Liver (tissue), 9 donors: ENCODE measurements around the gene FUS. TPM values are rescaled to one million over a fixed set of nuclear protein-coding genes. Genes with fewer than 3 reads are reported as not detected.

Source experiments
- DNase-seq: peaks from one replicate; pipeline ENCODE4 v3.0.0-alpha.2; 2017; ENCODE audit warnings: low spot score
- H3K27ac ChIP-seq, 2 donors: one replicate each; pipeline ENCODE4 v1.7.0; 2013; ENCODE audit warnings: inconsistent platforms in 2 of 2, low read length in 2 of 2, control low read depth in 1 of 2, low read depth in 1 of 2, mild to moderate bottlenecking in 1 of 2
- H3K27me3 ChIP-seq, 4 donors: one replicate each; pipeline versions ENCODE4 v1.6.1 to v1.7.0; 2013; ENCODE audit warnings: low read length in 3 of 4, inconsistent platforms in 1 of 4, mild to moderate bottlenecking in 1 of 4, moderate library complexity in 1 of 4; ENCODE audit not compliant: control insufficient read depth in 4 of 4, insufficient read depth in 4 of 4
- H3K36me3 ChIP-seq, 4 donors: one replicate each; pipeline versions ENCODE4 v1.6.1 to v1.7.0; 2013; ENCODE audit warnings: low read length in 3 of 4, mild to moderate bottlenecking in 3 of 4, low read depth in 1 of 4, moderate library complexity in 1 of 4; ENCODE audit not compliant: control insufficient read depth in 4 of 4, insufficient read depth in 3 of 4
- H3K4me1 ChIP-seq, 4 donors: one replicate each; pipeline versions ENCODE4 v1.6.1 to v1.7.0; 2013; ENCODE audit warnings: low read length in 3 of 4, mild to moderate bottlenecking in 3 of 4, moderate library complexity in 1 of 4; ENCODE audit not compliant: control insufficient read depth in 4 of 4, insufficient read depth in 4 of 4
- H3K4me3 ChIP-seq, 3 donors: one replicate each; pipeline versions ENCODE4 v1.6.1 to v1.7.0; 2013; ENCODE audit warnings: low read length in 3 of 3, control low read depth in 1 of 3, low read depth in 1 of 3, mild to moderate bottlenecking in 1 of 3
- H3K9ac ChIP-seq, 2 donors: one replicate each; pipeline ENCODE4 v1.7.0; 2013; ENCODE audit warnings: low read length in 2 of 2, mild to moderate bottlenecking in 2 of 2, moderate library complexity in 2 of 2, control low read depth in 1 of 2, low read depth in 1 of 2
- H3K9me3 ChIP-seq, 4 donors: one replicate each; pipeline versions ENCODE4 v1.6.1 to v1.7.0; 2013; ENCODE audit warnings: low read length in 3 of 4; ENCODE audit not compliant: control insufficient read depth in 4 of 4
- EGR1 ChIP-seq, 2 donors: IDR thresholded peaks; 2 replicates each; pipeline ENCODE4 v1.6.1; 2016 to 2018; ENCODE audit warnings: antibody characterized with exemption in 2 of 2, low read depth in 2 of 2
- FOXA1 ChIP-seq: IDR thresholded peaks from 2 replicates; pipeline ENCODE4 v1.6.1; 2016; ENCODE audit warnings: antibody characterized with exemption
- FOXA2 ChIP-seq: IDR thresholded peaks from 2 replicates; pipeline ENCODE4 v1.6.1; 2016; ENCODE audit warnings: antibody characterized with exemption
- GABPA ChIP-seq, 2 donors: IDR thresholded peaks in 1 of 2; conservative IDR thresholded peaks in 1 of 2; 2 replicates each; pipeline ENCODE4 v1.6.1; 2016; ENCODE audit warnings: antibody characterized with exemption in 2 of 2, mild to moderate bottlenecking in 1 of 2, moderate library complexity in 1 of 2
- HNF4A ChIP-seq, 2 donors: conservative IDR thresholded peaks; 2 replicates each; pipeline ENCODE4 v1.6.1; 2016; ENCODE audit warnings: antibody characterized with exemption in 2 of 2, mild to moderate bottlenecking in 2 of 2
- JUND ChIP-seq, 2 donors: IDR thresholded peaks; 2 replicates each; pipeline ENCODE4 v1.6.1; 2016; ENCODE audit warnings: antibody characterized with exemption in 2 of 2
- NR2F2 ChIP-seq: IDR thresholded peaks from 2 replicates; pipeline ENCODE4 v1.6.1; 2016; ENCODE audit warnings: antibody characterized with exemption
- RAD21 ChIP-seq, 2 donors: IDR thresholded peaks; 2 replicates each; pipeline ENCODE4 v1.6.1; 2016; ENCODE audit warnings: antibody characterized with exemption in 2 of 2, mild to moderate bottlenecking in 2 of 2
- REST ChIP-seq: IDR thresholded peaks from 2 replicates; pipeline ENCODE4 v1.6.1; 2016; ENCODE audit warnings: antibody characterized with exemption, mild to moderate bottlenecking
- YY1 ChIP-seq: IDR thresholded peaks from 2 replicates; pipeline ENCODE4 v1.6.1; 2016; ENCODE audit warnings: antibody characterized with exemption, mild to moderate bottlenecking
- WGBS: extraction: QIAGEN DNeasy Blood & Tissue Kit; methylation state at CpG from one replicate; pipeline ENCODE4 v1.1.7; 2013; 5-methylcytosine and 5-hydroxymethylcytosine counted together
- polyA plus RNA-seq, 2 donors: library from polyadenylated mRNA; stranded (reverse) in 1 of 2; unstranded in 1 of 2; fragments of 200-250 nt in 1 of 2; fragments of >200 nt in 1 of 2; fragmentation: Nextera tagmentation in 1 of 2; extraction: Ambion mirVana in 1 of 2; gene quantifications; one replicate each; pipeline versions ENCODE4 v1.2.1 to v1.2.3, GENCODE V29; 2013 to 2015
- total RNA-seq, 2 donors: library from RNA; depleted of rRNA; stranded (reverse); fragments of >200 nt; gene quantifications; one replicate each; pipeline ENCODE4 v1.2.3, GENCODE V29; 2014
- TF ChIP-seq, protein P1 (sequence below): IDR thresholded peaks from 2 replicates; pipeline ENCODE4 v1.6.1; 2016; ENCODE audit warnings: antibody characterized with exemption
- TF ChIP-seq, protein P2 (sequence below): IDR thresholded peaks from 2 replicates; pipeline ENCODE4 v1.6.1; 2016; ENCODE audit warnings: antibody characterized with exemption
- TF ChIP-seq, protein P3 (sequence below): IDR thresholded peaks from 2 replicates; pipeline ENCODE4 v1.6.1; 2016; ENCODE audit warnings: antibody characterized with exemption
- donor health status: healthy.
- donor health status: healthy.
- donor health status: healthy.
- donor health status: healthy.
- donor health status: healthy.

The FUS gene
- total and polyA plus RNA-seq, 4 donors, result 7.5 to 51.5 (median 39.3) TPM

DNA sequence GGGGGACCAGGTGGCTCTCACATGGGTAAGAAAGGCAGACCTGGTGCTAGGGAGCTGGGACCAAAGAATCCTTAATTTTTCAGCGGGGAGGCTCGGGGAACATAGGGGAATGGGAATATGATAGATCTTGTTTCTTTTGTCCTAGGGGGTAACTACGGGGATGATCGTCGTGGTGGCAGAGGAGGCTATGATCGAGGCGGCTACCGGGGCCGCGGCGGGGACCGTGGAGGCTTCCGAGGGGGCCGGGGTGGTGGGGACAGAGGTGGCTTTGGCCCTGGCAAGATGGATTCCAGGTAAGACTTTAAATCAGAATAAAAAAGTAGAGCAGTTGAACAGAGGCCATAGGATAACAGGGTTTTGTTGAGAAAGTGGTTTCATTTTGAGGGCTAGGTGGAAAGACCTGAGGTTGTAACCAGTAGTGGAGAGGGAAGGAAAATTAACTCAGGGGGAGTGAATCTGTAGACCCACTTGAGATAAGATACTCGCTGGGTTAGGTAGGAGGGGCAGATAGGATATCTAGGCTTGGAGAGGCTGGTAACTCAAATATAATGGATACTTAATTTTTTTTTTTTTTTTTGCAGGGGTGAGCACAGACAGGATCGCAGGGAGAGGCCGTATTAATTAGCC is 11.0 kb downstream of the FUS start:
- WGBS, result 97% methylated on average over 17 of the region's 17 CpGs

DNA sequence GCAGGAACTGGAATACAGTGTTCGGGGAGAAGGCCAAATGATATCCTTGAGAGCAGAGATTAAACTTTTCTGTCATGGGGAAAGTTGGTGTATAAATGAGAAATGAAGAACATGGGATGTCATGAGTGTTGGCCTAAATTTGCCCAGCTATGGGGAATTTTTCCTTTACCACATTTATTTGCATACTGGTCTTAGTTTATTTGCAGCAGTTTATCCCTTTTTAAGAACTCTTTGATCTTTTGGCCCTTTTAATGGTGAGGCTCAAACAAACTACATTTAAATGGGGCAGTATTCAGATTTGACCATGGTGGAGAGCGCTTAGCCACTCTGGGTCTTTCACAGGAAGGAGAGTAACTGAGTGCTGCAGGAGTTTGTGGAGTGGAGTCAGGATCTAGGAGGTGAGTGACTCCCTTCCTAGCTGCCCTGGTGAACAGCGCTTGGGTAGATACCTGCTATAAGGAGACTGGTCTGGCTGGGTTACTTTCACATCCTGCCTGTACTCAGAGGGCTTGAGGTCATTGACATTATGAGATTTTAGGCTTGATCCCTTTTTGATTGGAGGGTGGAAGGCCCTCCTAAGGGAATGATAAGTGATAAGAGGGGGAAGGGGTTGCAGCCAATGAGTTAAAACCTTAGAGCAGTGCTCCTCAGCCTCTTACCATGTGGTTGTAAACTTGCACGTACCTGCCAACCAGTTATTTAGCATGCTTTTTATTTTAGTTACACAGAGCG is 11.9 kb downstream of the FUS start:
- WGBS, result 89% methylated on average over 5 of the region's 5 CpGs
- DNase-seq, result no peak
- Histone ChIP-seq H3K36me3 (peaks cover 24 to 78% (median 70%) of the 10 kb centered on the region in 4 donors), H3K4me1 (no peaks in the 10 kb centered on the region), H3K27me3 (no peaks in the 10 kb centered on the region), H3K9me3 (no peaks in the 10 kb centered on the region), H3K9ac (no peak overlapping the region), H3K4me3 (no peak overlapping the region), H3K27ac (no peak overlapping the region)
- TF ChIP-seq FOXA2 (no peak), YY1 (no peak), FOXA1 (no peak), RAD21 (IDR thresholded peaks at IDR 0.05) (no peak), GABPA (IDR thresholded peaks at IDR 0.05 in 1 of 2, conservative IDR thresholded peaks at IDR 0.05 in 1 of 2) (no peak), JUND (IDR thresholded peaks at IDR 0.05) (no peak), NR2F2 (no peak), REST (no peak), HNF4A (conservative IDR thresholded peaks at IDR 0.05) (no peak)
- TF ChIP-seq, protein P1, sequence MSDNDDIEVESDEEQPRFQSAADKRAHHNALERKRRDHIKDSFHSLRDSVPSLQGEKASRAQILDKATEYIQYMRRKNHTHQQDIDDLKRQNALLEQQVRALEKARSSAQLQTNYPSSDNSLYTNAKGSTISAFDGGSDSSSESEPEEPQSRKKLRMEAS, result no peak
- TF ChIP-seq, protein P2, sequence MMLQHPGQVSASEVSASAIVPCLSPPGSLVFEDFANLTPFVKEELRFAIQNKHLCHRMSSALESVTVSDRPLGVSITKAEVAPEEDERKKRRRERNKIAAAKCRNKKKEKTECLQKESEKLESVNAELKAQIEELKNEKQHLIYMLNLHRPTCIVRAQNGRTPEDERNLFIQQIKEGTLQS, result no peak
- TF ChIP-seq, protein P3, sequence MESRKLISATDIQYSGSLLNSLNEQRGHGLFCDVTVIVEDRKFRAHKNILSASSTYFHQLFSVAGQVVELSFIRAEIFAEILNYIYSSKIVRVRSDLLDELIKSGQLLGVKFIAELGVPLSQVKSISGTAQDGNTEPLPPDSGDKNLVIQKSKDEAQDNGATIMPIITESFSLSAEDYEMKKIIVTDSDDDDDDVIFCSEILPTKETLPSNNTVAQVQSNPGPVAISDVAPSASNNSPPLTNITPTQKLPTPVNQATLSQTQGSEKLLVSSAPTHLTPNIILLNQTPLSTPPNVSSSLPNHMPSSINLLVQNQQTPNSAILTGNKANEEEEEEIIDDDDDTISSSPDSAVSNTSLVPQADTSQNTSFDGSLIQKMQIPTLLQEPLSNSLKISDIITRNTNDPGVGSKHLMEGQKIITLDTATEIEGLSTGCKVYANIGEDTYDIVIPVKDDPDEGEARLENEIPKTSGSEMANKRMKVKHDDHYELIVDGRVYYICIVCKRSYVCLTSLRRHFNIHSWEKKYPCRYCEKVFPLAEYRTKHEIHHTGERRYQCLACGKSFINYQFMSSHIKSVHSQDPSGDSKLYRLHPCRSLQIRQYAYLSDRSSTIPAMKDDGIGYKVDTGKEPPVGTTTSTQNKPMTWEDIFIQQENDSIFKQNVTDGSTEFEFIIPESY, result no peak

More for the DNA sequence above, 11.0 kb downstream of the FUS start:
- Histone ChIP-seq H3K4me1 (no peaks in the 10 kb centered on the region), H3K9me3 (no peaks in the 10 kb centered on the region), H3K4me3 (no peak overlapping the region), H3K36me3 (peaks cover 23 to 87% (median 75%) of the 10 kb centered on the region in 4 donors), H3K9ac (no peak overlapping the region), H3K27me3 (no peaks in the 10 kb centered on the region), H3K27ac (no peak overlapping the region)
- DNase-seq, result no peak
- TF ChIP-seq YY1 (no peak), EGR1 (IDR thresholded peaks at IDR 0.05; ENCODE audit: low read depth in 2 of 2) (no peak), JUND (IDR thresholded peaks at IDR 0.05) (no peak)
- TF ChIP-seq, protein P3, result no peak
